Right atrium auricular region (tissue), 2 donors: ENCODE results near the gene SLC25A34. TPM values are rescaled to one million over a fixed set of nuclear protein-coding genes. Genes with fewer than 3 reads are reported as not detected.

ENCODE experiments used
- DNase-seq: peaks from one replicate; pipeline ENCODE4 v3.0.0-alpha.2; 2019; ENCODE audit warnings: low spot score
- H3K27ac ChIP-seq, 2 donors: fragments of 200-600 bp; sonication (generic); 1 replicate in 1 of 2; 2 replicates in 1 of 2; pipeline ENCODE4 v1.5.1; 2016 to 2019
- H3K27me3 ChIP-seq, 2 donors: fragments of 200-600 bp; sonication (generic); one replicate each; pipeline versions ENCODE4 v1.5.1 to v1.6.0; 2017 to 2019
- H3K36me3 ChIP-seq: fragments of 200-600 bp; sonication (generic); one replicate; pipeline ENCODE4 v1.5.1; 2016
- H3K4me1 ChIP-seq, 2 donors: fragments of 200-600 bp; sonication (generic); one replicate each; pipeline versions ENCODE4 v1.5.1 to v1.6.0; 2017 to 2019
- H3K4me3 ChIP-seq, 2 donors: fragments of 200-600 bp; sonication (generic); 1 replicate in 1 of 2; 2 replicates in 1 of 2; pipeline ENCODE4 v1.5.1; 2017 to 2019; ENCODE audit warnings: mild to moderate bottlenecking in 1 of 2, moderate library complexity in 1 of 2
- H3K9me3 ChIP-seq, 2 donors: fragments of 200-600 bp; sonication (generic); one replicate each; pipeline ENCODE4 v1.5.1; 2019
- CTCF ChIP-seq, 2 donors: fragments of 200-600 bp; sonication (generic); IDR thresholded peaks; one replicate each; pipeline ENCODE4 v1.5.1; 2019; ENCODE audit warnings: antibody characterized with exemption in 2 of 2
- total RNA-seq, 2 donors: library from RNA; depleted of rRNA; stranded (reverse); fragments of >200 nt; gene quantifications; one replicate each; pipeline ENCODE4 v1.1.0, GENCODE V29; 2016

Gene SLC25A34
- total RNA-seq, 2 donors from 2014 or later, result 4.2 to 16.1 TPM

GRCh38 chr1:15751717-15752116 lies 15.7 kb downstream of the SLC25A34 start:
- H3K9me3 ChIP-seq, result no peaks in the 10 kb centered on the region
- DNase-seq, result no peak
- TF ChIP-seq CTCF (IDR thresholded peaks at IDR 0.05), result no peak
- no peaks in the 10 kb centered on the region for H3K27me3 ChIP-seq
- H3K4me1 ChIP-seq, result peaks cover 0 to 22% of the 10 kb centered on the region in 2 donors
- no peaks in the 10 kb centered on the region for H3K36me3 ChIP-seq
- no peak overlapping the region for H3K27ac ChIP-seq
- no peak overlapping the region for H3K4me3 ChIP-seq

GRCh38 chr1:15753776-15754175 lies 17.7 kb downstream of the SLC25A34 start:
- Histone ChIP-seq H3K4me1 (peaks cover 0 to 34% of the 10 kb centered on the region in 2 donors), H3K36me3 (no peaks in the 10 kb centered on the region), H3K27me3 (no peaks in the 10 kb centered on the region), H3K27ac (no peak overlapping the region), H3K4me3 (no peak overlapping the region), H3K9me3 (no peaks in the 10 kb centered on the region)
- no peak for TF ChIP-seq CTCF (IDR thresholded peaks at IDR 0.05)
- no peak for DNase-seq

- no peak overlapping the region for H3K27ac ChIP-seq
- DNase-seq, result no peak
These were observed 19.1 kb downstream of the SLC25A34 start for GRCh38 chr1:15755021-15755645.

GRCh38 chr1:15755646-15756040 lies 19.6 kb downstream of the SLC25A34 start:
- Histone ChIP-seq H3K4me3 (no peak overlapping the region), H3K9me3 (no peaks in the 10 kb centered on the region), H3K27ac (no peak overlapping the region), H3K36me3 (no peaks in the 10 kb centered on the region), H3K4me1 (peaks cover 0 to 40% of the 10 kb centered on the region in 2 donors), H3K27me3 (no peaks in the 10 kb centered on the region)
- no peak for DNase-seq
- no peak for TF ChIP-seq CTCF (IDR thresholded peaks at IDR 0.05)

More at GRCh38 chr1:15755021-15755645, 19.1 kb downstream of the SLC25A34 start:
- TF ChIP-seq CTCF (IDR thresholded peaks at IDR 0.05), result no peak
- no peaks in the 10 kb centered on the region for H3K9me3 ChIP-seq
- no peaks in the 10 kb centered on the region for H3K27me3 ChIP-seq
- peaks cover 0 to 36% of the 10 kb centered on the region in 2 donors for H3K4me1 ChIP-seq
- no peak overlapping the region for H3K4me3 ChIP-seq
- H3K36me3 ChIP-seq, result no peaks in the 10 kb centered on the region

GRCh38 chr1:15756143-15757015 lies 20.3 kb downstream of the SLC25A34 start:
- no peak overlapping the region for H3K27ac ChIP-seq
- no peaks in the 10 kb centered on the region for H3K9me3 ChIP-seq
- H3K4me1 ChIP-seq, result peaks cover 0 to 47% of the 10 kb centered on the region in 2 donors
- H3K4me3 ChIP-seq, result no peak overlapping the region
- TF ChIP-seq CTCF (IDR thresholded peaks at IDR 0.05), result no peak
- H3K27me3 ChIP-seq, result no peaks in the 10 kb centered on the region
- DNase-seq, result no peak
- no peaks in the 10 kb centered on the region for H3K36me3 ChIP-seq
